ENCODE data around the gene NMRAL1.

Gene NMRAL1

GRCh38 chr16:4505356-4506147, 31.1 kb upstream of the NMRAL1 start:
- peak; percentile 37 to 71 for DNase-seq (ENCODE audit: extremely low read depth in 1 of 2, low read depth in 1 of 2)

DNA sequence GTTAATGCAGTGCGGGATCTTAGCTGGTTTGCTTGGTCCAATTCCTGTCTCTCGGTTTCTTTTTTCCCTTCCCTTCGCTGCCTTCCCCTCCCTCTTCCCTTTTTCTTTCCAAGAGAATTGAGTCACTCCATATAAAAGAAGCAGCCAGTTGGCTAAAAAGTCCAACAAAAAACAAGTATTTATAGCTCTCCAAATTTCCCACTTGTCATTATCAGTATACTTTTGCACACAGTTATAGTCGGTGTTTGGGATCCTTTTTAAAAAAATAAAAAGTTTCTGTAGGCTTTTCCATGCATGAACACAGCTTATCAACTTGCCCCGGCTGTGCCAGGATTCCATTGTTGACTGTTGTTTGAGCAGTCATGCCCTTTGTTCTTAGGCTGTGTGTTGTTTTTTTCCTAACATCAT, 26.6 kb upstream of the NMRAL1 start:
- no peak for DNase-seq (ENCODE audit: extremely low read depth in 1 of 2, low read depth in 1 of 2)

- no peak for DNase-seq (ENCODE audit: extremely low read depth in 1 of 2, low read depth in 1 of 2)
Measured at GRCh38 chr16:4500272-4500671, 25.8 kb upstream of the NMRAL1 start.

GRCh38 chr16:4499196-4499555, 24.8 kb upstream of the NMRAL1 start:
- DNase-seq (ENCODE audit: extremely low read depth in 1 of 2, low read depth in 1 of 2) = no peak

- DNase-seq (ENCODE audit: extremely low read depth in 1 of 2, low read depth in 1 of 2) = no peak
Measured at GRCh38 chr16:4498546-4499195, 24.2 kb upstream of the NMRAL1 start.

- no peak for DNase-seq (ENCODE audit: extremely low read depth in 1 of 2, low read depth in 1 of 2)
Measured at GRCh38 chr16:4496305-4496704, 21.9 kb upstream of the NMRAL1 start.

GRCh38 chr16:4495766-4496165, 21.3 kb upstream of the NMRAL1 start:
- no peak for DNase-seq (ENCODE audit: extremely low read depth in 1 of 2, low read depth in 1 of 2)

DNA sequence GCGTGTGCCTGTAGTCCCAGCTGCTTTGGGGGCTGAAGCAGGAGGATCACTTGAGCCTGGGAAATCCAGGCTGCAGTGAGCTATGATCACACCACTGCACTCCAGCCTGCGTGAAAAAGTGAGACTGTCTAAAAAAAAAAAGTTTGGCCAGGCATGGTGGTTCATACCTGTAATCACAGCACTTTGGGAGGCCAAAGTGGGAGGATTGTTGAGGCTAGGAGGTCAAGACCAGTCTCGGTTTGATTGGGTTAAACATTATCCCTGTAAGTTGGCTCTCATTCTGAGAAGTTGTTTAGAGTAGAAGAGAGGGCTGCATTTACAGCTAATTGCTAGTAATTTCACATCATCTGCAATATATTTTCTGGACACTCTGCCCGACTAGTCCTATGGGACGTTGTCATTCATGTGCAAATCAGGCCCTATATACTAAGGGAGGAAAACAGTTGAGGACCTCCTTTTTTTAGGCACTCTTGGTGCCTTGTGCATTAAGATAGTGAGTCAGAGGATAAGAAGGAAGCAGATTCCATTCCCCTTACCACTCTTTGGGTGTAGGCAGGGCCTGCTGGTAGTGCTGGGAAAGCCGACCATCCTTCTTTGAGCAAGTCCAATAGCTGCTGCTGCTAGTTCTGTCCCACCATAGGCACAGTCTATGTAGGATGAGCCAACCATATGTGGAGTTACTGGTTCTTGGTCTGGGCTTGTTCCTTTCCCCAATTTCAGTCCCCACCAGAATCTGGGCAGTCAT, 20.5 kb upstream of the NMRAL1 start:
- no peak for DNase-seq (ENCODE audit: extremely low read depth in 1 of 2, low read depth in 1 of 2)

GRCh38 chr16:4491898-4492297, 17.5 kb upstream of the NMRAL1 start:
- DNase-seq (ENCODE audit: extremely low read depth in 1 of 2, low read depth in 1 of 2) = no peak

DNA sequence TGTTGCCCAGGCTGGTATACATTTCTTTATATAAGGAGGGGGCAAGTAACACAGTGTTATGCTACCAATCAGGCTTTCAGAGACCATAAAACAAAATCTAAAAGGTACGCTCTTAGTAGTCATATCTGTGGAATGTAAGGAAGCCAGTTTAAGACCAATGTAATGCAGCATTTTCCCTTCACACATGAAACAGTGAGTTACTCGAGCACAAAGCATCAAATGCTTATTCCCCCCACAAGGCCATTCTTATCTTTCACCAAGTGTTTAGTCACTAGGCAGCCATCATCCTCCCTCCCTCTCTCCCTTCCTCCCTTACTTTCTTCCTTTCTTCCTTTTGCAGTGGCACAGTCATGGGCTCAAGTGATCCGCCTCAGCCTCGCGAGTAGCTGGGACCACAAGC, 14.6 kb upstream of the NMRAL1 start:
- DNase-seq (ENCODE audit: extremely low read depth in 1 of 2, low read depth in 1 of 2) = no peak

DNA sequence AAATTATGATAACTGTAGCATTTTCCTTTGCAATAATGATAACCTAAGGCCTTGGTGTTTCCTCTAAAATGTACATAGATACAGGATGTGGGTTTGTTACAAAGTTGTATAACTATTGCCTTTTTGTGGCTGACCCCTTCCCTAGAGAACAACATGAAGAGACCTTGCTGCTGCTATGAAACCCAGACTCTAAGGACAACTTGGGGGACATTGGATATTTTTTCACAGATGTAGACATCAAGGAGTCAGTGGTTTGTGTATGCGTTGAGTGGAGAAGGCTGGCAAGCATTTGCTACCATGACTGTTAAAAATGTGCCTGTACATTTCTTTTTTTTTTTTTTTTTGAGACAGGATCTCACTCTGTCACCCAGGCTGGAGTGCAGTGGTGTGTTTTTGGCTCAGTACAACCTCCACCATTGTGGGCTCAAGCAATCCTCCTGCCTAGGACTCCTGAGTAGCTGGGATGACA, 14.1 kb upstream of the NMRAL1 start:
- no peak for DNase-seq (ENCODE audit: extremely low read depth in 1 of 2, low read depth in 1 of 2)

GRCh38 chr16:4487955-4488498, 13.6 kb upstream of the NMRAL1 start:
- no peak for DNase-seq (ENCODE audit: extremely low read depth in 1 of 2, low read depth in 1 of 2)

DNA sequence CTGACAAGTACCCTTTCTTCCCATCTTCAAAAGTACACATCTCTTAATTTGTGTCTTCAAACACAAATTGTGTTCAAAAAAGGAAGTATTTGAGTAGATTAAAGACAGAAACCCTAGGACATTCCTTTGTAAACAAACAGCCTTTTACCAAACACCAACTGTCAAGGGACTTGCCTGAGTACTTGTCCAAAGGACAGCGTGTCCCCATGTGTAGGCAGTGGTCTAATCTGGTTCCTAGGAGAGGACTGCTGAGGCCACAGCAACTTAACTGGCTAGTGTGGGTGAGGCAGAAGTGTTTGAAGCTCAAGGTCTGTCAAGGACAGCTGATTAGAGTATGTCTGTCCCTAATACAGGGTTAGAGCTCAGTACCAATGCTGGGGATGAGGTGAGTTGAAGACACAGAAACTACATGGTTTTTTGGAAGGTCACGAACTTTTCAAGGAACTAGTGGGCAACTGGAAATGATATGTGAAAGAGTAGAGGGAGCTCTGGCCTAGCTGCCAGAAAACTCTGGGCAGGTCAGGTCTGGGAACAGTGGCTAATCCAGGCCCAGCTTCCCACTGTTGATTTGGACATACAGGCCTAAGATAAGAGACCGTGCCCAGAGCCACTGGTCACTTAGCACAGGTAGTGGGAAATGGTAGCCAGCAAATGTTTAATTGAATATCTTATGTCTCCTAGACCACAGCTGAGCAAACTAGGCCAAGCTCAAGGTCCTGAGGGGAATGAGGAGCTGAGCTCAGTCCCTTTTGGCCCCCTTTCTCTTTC, 11.9 kb upstream of the NMRAL1 start:
- DNase-seq (ENCODE audit: extremely low read depth in 1 of 2, low read depth in 1 of 2) = no peak

- DNase-seq (ENCODE audit: extremely low read depth in 1 of 2, low read depth in 1 of 2) = no peak
Measured at GRCh38 chr16:4481963-4482362, 7.5 kb upstream of the NMRAL1 start.

- DNase-seq (ENCODE audit: extremely low read depth in 1 of 2, low read depth in 1 of 2) = no peak
Measured at GRCh38 chr16:4481526-4481925, 7.1 kb upstream of the NMRAL1 start.

DNA sequence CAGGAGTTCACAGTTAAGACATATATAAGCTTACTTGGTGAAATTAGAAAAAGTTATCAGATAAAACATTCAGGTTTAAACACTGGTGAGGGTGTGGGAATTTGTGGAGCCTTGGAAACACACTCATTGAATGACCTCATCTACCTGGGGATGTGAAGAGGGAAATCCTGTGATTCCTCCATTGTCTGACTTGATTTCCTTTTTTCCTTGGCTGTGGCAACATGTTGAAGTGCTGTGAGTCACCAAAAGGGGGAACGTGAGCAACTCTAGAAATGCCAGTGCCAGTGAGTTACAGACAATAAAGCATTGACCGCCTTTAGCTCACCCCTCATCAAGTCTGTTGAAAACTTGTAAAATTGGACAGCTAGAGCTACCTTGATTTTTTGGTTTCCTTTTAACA, 3.5 kb upstream of the NMRAL1 start:
- DNase-seq (ENCODE audit: extremely low read depth in 1 of 2, low read depth in 1 of 2) = no peak

- DNase-seq (ENCODE audit: extremely low read depth in 1 of 2, low read depth in 1 of 2) = peak; percentile 86 to 96
Measured at GRCh38 chr16:4475880-4476788, 1.7 kb upstream of the NMRAL1 start, which contains the start of gene HMOX2. TSS of gene HMOX2 (plus strand) at chr16:4476398. CDS start at chr16:4505525, 29,127 bp downstream.

DNA sequence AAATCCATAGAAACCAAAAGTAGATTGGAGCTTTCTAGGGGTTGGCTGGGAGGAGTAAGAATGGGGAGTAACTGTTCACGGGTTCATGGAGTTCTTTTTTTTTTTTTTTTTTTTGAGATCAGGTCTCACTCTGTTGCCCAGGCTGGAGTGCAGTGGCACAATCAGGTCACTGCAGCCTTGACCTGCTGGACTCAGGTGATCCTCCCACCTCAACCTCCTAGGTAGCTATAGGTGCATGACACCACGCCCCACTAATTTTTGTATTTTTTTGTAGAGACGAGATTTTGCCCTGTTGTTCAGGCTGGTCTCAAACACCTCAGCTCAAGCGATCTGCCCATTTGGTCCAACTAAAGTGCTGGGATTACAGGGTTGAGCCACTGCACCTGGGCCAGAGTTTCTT, 1.5 kb downstream of the NMRAL1 start:
- no peak for DNase-seq (ENCODE audit: extremely low read depth in 1 of 2, low read depth in 1 of 2)

GRCh38 chr16:4471869-4472268, 2.6 kb downstream of the NMRAL1 start:
- DNase-seq (ENCODE audit: extremely low read depth in 1 of 2, low read depth in 1 of 2) = no peak

GRCh38 chr16:4468972-4469371, 5.5 kb downstream of the NMRAL1 start:
- DNase-seq (ENCODE audit: extremely low read depth in 1 of 2, low read depth in 1 of 2) = no peak
